IPS-18c (cell line): ENCODE measurements around the gene SULT2B1.
"Not testable (repeated sequence)": the region's sequence is repeated elsewhere in the genome, so short reads cannot be mapped to it uniquely, and the experiment has no call there.

Experiments
- H3K4me3 ChIP-seq: 2 replicates; pipeline ENCODE4 v1.7.0; 2013; ENCODE audit warnings: low read depth, mild to moderate bottlenecking, low read length, moderate library complexity; ENCODE audit not compliant: insufficient read depth
- H3K9me3 ChIP-seq: one replicate; pipeline ENCODE4 v1.6.1; 2013; ENCODE audit warnings: mild to moderate bottlenecking, low read length, moderate library complexity; ENCODE audit not compliant: control insufficient read depth, insufficient read depth

Gene SULT2B1

DNA sequence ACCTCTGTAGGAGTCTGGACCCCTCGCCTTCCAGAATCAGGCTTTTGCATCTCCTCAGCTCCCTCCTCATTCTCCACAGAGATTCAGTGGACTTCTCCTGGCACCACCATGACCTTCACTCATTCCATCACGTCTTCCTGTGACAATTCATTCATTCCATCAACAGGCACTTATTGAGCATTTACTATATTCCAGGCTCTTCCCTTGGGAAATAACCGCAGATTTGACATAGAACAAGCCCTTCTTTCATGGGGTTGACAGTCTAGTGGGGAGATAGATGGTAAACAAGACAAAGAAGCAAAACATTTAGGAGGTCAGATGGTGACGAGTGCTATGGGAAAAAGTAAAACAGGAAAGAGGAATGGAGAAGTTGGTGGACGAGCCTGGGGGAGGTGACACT is 2.6 kb upstream of the SULT2B1 start:
- Histone ChIP-seq H3K4me3 (no peak overlapping the region), H3K9me3 (no peaks in the 10 kb centered on the region)

DNA sequence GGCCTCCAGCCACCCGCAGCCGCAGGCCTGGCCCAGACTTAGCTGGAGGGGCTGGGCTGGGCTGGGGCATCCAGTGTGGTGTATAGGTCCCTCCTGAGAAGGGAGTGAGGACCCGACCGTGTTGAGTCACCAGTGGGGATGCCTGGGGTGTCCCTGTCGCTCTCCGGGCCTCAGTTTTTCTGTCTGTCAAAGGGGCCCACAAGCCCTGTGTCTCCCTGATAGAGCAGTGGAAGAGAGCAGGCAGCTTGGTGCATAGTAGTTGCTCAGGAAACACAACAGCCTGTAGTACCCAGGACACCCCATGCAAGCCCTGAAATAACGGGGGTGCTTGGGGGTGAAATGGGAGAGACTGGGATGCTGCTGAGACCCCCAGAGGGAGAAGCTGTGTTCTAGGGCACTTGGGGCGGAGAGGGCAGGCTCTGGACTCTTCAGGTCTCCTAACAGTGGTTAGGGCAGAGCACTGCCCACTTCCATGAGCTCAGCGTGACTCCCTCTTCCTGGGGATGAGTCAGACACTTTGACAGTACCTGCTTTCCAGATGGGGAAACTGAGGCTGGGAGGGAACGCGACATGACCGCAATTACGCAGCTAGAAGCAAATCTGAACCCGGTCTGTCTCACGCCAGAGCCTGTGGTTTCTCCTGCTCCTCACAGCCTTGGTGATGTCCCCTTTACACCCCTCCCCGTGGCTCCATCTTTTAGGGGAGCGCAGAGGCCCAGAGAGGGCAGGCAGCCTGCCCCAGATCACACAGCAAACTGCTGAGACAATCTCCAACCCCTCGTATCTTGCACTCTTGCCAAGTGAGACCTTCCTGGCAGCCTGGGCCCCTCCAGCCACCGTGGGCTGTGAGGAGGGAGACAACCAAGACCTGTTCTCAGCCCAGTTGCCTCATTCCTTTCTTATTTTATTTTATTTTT is 692 bp downstream of the SULT2B1 start:
- H3K4me3 ChIP-seq: no peak overlapping the region
- no peaks in the 10 kb centered on the region for H3K9me3 ChIP-seq

DNA sequence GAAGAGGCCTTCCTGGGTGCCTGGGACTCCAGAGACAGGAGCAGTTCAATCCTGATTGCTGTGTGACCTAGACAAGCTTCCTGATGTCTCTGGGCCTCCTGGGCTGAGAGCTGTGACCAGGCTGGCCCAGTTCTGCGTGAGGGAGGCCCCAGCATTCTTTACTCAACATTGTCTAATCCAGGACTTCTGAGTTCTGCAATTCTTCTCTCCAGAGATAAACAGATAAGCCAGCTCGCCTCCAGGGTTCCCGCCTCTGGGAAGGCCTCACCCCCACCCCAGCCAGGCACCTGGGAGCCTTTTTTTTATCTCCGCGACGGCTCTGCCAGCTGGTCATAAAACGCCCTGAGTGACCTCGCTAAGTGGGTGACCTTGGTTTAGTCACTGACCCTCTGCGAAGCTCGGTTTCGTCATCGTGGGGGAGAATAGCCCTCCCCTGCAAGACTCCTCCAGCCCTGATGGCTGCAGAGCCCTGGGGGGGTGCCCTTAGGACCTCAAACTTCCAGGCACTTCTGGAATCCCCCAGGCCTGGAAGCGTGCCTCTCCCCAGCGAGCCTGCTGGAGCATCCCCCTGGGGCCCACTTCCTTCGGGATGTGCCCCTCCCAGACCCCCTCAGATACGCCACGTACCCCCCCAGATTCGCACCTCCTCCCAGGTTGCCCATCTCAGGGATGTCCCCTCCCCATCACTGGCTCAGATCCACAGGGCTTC is 1.9 kb downstream of the SULT2B1 start:
- no peaks in the 10 kb centered on the region for H3K9me3 ChIP-seq
- H3K4me3 ChIP-seq: peak overlapping the region; percentile 28; the same call in 1 of the 2 replicates

DNA sequence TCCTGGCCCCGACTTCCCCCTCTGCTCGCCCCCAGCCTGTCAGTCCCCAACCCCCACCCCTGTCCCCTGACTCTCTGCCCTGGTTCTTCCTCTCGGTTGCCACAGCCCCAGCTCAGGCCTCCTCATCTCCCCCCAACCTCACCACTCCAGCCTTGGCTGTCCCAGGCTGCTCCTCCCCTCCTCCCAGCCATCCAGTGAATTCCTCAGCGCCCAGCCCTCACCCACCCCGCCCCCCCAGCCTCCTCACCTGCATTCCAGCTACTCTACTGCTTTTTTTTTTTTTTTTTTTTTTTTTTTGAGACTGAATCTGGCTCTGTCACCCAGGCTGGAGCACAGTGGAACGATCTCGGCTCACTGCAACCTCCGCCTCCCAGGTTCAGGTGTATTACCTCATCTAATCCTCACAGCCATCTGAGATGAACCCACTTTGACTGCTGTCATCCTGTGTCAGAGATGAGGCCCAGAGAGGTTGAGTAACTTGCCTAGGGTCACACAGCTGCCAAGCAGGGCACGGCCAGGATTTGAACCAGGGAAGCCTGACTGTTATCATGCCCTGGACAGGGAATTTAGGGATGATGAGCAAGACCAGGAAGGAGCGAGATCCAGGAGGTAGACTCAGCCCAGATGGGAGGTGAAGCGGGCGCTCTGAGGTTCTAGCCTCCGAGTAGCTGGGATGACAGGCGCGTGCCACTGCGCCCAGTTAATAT is 2.6 kb downstream of the SULT2B1 start:
- H3K4me3 ChIP-seq: peak overlapping the region; percentile 28; the same call in 1 of the 2 replicates
- H3K9me3 ChIP-seq: no peaks in the 10 kb centered on the region

DNA sequence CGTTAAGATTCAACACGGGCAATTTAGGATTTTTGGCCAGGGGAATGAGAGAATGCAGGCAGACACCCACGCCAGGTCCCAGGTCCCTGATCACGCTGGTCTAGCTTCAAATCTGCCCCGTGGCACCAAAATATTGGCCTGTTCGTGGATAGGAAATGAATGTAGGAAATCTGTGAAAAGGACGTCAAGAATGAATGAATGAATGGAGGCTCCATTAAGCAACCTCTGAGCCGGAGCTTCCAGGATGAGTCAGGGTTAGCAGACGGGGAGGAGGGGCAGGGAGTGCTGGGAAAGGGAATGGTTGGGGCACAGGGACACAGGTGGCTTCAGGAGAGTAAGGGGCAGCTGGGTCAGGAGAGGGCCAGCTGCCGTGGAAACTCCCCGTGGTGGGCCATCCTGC is 4.2 kb downstream of the SULT2B1 start:
- no peaks in the 10 kb centered on the region for H3K9me3 ChIP-seq
- H3K4me3 ChIP-seq: no peak overlapping the region

DNA sequence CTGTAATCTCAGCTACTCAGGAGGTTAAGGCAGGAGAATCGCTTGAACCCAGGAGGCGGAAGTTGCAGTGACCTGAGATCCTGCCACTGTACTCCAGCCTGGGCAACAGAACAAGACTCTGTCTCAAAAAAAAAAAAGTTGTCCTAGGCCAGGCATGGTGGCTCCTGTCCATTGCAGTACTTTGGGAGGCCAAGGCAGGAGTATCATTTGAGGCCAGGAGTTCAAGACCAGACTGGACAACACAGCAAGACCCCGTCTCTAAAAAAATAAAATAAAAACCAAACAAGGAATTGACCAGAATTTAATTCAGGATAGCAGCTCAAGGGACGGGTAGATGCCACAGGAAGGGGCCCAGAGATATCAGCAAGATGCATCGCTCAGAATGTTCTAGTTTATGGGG is 4.9 kb downstream of the SULT2B1 start:
- H3K4me3 ChIP-seq: no peak overlapping the region
- H3K9me3 ChIP-seq: no peaks in the 10 kb centered on the region

DNA sequence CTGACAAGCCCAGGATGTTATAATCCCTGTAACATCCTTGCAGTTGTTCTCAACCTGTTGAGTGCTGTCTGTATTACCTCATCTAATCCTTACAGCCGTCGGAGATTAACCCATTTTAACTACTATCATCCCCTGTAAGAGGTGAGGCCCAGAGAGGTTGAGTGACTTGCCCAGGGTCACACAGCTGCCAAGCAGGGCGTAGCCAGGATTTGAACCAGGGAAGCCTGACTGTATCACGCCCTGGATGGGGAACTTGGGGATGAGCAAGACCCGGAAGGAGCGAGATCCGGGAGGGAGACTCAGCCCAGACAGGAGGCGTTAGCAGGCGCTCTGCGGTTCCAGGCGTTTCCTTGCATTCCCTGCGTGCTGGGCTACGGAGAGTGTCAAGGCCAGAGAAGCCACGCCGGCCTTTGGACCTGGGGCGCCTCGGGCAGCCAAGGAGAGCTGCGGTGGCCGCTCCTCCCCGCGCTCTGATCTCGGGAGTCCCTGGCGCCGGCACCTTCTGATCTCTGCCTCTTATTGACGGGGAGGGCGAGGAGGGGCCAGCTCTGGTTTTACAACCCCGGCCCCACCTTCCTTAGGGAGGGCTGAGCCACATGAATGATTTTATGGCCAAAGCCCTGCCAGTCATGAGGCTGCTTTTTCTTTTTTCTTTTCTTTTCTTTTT is 6.2 kb downstream of the SULT2B1 start:
- H3K4me3 ChIP-seq: no peak overlapping the region
- no peaks in the 10 kb centered on the region for H3K9me3 ChIP-seq

DNA sequence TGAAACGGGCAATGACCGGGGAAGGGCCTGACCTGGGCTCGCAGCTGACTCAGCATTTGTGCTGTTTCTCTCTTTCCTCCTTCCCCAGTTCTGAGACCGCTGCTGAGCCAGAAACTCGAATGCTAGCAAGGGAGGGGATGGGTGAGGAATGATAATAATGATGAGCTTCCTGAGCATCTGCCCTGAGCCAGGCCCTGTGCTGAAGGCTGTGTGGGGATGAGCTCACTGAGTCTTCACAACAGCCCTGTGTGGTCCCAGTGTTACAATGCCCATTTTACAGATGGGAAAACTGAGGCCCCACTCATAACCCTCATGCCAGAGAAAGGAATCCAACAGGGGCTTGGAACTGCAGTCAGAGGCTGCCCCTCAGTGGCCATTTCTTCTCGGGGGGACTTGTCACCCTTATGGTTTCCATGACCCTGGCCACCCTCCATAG is 8.1 kb downstream of the SULT2B1 start:
- no peaks in the 10 kb centered on the region for H3K9me3 ChIP-seq
- H3K4me3 ChIP-seq: no peak overlapping the region

DNA sequence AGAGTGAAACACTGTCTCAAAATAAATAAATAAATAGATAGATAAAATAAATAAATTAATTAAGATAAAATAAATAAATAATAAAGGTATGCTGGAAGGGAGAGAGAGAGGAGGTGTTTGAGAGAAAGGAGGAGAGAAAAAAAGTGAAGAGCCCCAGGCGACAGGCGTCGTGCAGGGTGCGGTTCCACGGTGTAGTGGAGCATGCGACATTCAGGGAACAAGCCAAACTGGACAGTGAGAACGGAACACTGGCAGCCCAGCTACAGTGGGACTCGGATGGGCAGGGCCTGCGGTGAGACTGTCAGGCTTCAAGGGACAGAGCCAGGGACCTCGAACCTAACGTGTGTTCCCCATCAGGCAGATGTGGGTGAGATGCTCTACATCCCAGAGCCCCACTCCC is 9.4 kb downstream of the SULT2B1 start:
- Histone ChIP-seq H3K9me3 (no peaks in the 10 kb centered on the region), H3K4me3 (no peak overlapping the region)

DNA sequence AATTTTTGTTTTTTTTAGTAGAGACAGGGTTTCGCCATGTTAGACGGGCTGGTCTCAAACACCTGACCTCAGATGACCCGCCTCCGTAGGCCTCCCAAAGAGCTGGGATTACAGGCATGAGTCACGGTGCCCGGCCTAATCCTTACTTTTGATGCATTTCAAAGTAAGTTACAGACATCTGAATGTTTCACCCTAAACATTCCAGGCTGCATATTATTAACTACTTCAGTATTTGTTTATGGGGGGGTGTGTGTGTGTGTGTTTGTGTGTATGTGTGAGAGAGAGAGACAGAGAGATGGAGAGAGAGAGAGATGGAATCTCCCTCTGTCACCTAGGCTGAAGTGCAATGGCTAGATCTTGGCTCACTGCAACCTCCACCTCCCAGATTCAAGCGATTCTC is 13.1 kb downstream of the SULT2B1 start:
- Histone ChIP-seq H3K9me3 (no peaks in the 10 kb centered on the region), H3K4me3 (no peak overlapping the region)

DNA sequence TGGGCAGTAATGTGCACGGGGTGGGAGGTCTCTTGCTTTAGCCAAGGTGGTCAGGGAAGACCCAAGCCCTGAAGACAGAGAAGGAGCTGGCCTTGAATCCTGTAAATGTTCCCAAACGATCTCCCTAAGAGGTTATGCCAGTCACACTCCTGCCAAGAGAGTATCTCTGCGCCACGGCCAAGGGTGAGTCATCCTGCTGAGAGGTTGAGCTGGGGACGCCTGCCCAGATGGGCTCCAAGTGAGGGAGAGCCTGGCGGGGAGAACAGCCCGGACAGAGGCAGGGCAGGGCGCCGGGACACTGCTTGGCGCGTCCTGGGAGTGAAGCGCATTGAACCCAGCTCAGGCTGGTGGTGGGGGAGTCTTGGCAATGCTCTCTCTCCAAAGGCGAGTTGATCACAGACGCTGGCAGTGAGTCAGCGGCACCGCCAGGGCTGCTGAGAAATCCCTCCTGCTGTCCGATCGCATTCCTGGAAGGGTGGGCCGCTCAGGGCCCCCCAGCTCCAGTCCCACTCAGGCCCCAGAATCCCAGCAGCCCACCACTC is 16.4 kb downstream of the SULT2B1 start:
- H3K9me3 ChIP-seq: no peaks in the 10 kb centered on the region
- peak overlapping the region; percentile 22 for H3K4me3 ChIP-seq

DNA sequence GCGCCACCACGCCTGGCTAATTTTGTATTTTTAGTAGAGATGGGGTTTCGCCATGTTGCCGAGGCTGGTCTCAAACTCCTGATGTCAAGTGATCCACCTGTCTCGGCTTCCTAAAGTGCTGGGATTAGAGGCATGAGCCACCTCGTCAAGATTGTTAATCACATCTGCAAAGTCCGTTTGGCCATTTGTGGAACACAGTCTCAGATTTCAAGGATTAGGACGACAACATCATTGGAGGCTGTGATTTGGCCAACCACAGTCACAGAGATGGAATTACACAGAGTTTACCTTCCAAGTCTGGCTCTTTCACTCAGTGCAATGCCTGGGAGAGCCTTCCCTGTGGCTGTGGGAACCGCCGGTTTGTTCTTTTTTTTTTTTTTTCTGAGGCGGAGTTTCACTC is 17.8 kb downstream of the SULT2B1 start:
- Histone ChIP-seq H3K9me3 (no peaks in the 10 kb centered on the region), H3K4me3 (no peak overlapping the region)

DNA sequence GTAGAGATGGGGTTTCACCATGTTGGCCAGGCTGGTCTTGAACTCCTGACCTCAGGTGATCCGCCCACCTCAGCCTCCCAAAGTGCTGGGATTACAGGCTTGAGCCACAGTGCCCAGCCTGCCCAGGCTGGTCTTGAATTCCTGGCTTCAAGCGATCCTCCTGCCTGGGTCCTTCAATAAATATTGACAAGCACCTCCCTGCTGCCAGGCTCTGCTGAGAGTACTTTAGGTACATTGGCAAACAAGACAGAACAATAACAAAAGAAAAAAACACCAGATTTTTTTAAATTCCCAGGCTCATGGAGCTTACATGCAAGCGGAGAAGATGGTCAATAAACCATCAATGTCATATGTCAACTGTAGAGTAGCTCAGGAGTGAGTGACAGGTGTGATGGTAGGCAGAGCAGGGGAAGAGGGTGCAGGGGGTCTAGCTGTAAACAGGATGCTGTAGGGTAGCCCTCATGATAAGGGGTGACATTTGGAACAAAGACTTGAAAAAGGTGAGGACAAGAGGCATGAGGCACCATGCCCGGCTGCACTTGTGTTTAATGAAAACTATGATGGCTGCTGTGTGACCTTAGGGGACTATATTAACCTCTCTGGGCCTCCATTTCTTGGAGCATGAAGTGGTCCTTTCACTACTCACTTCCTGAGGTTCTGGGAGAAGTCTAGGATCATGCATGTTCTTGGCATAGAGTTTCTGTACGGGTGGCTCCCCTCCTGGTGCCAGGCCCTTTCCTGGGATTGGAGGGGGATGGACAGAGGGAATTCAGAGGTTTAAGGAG is 19.6 kb downstream of the SULT2B1 start:
- Histone ChIP-seq H3K4me3 (no peak overlapping the region), H3K9me3 (no peaks in the 10 kb centered on the region)

DNA sequence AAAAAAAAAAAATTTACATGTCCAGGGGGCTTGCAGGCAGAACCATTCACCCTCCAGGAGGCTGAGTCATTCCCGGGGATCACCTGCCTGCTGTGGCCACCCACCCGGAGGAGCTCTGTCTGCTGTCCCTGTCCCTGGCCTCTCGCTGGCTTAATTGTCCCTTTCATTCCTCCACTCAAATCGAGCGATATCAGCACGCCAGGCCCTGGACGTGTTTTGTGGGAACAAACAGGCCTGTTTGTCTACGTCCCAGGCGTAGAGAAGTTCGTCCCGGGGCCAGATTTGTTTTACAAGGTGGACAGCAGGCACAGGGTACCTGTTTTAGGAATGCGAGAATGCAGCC is 21.2 kb downstream of the SULT2B1 start:
- Histone ChIP-seq H3K9me3 (no peaks in the 10 kb centered on the region), H3K4me3 (no peak overlapping the region)

DNA sequence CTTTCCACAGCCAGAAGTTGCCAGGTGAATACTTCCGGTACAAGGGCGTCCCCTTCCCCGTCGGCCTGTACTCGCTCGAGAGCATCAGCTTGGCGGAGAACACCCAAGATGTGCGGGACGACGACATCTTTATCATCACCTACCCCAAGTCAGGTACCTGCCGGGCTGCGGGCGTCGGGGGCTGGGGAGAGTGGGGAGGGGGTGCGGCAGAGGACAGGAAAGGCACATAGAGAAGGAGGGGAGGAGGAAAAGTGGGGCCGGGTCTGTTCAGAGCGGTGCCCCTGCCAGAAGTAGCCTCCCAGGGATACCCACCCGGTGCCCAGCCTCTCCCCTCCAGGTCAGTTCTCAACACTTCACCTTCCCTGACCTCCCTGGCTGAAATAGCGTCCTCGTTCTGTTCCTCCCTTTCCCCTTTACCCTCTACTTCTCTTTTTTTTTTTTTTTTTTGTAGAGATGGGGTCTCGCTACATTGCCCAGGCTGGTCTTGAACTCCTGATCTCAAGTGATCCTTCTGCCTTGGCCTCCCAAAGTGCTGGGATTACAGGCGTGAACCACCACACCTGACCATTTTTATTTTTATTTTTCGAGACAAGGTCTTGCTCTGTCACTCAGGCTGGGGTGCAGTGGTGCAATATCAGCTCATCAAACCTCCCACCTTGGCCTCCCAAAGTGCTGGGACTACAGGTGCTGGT is 24.1 kb downstream of the SULT2B1 start:
- no peaks in the 10 kb centered on the region for H3K9me3 ChIP-seq

DNA sequence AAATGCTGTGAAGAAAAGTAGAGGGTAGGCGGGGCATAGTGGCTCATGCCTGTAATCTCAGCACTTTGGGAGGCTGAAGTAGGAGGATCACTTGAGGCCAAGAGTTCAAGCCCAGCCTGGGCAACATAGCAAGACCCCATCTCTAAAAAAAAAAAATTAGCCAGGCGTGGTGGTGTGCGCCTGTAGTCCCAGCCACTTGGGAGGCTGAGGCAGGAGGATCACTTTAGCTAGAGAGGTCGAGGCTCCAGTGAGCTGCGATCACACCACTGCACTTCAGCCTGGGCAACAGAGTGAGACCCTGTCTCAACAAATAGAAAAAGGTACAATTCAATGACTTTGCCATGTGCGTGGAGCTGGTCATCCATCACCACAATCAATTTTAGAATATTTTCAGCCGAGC is 25.9 kb downstream of the SULT2B1 start:
- not testable (repeated sequence) for H3K9me3 ChIP-seq, H3K4me3 ChIP-seq

More for the DNA sequence above, 24.1 kb downstream of the SULT2B1 start:
- H3K4me3 ChIP-seq: no peak overlapping the region
